ENCODE measurements around the gene IGDCC3. TPM values are rescaled to one million over a fixed set of nuclear protein-coding genes. Genes with fewer than 3 reads are reported as not detected.

IGDCC3 gene
- total and polyA plus RNA-seq, 2 donors (not counting 3 experiments of a cell fraction or from before 2014, with no cell fraction given), result 0.03 TPM; not detected in 1

DNA sequence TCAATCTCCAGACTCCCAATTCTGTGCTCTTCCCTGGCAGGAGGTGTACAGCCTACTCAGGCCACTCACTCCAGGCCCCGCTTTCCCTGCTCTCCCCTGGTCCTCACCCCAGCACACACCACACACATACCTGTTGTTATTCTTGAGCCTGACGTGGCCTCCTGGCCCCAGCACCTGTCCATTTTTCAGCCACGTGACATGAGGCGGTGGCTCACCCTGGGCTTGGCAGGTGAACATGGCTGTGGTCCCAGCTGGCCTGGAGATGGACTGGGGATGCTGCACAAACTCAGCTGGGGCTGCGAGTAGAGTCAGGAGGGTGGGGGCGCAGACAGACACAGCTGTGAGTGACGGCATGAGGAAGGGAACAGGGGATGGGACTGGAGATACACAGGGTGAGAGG lies 46.0 kb downstream of the IGDCC3 start:
- H4K20me1 ChIP-seq (replicated peaks; ENCODE audit: control insufficient read depth, extremely low read depth, insufficient read depth, low read length), result no peaks in the 10 kb centered on the region
- CTCF ChIA-PET, result no interaction called here
- dilution Hi-C loops (cut with MboI; ENCODE audit: extremely low pct_ligation_motif_present, low sequenced_read_pairs) (no loop called here), intact Hi-C loops (cut with micrococcal nuclease) (no loop called here)
- H3K4me3 ChIP-seq (replicated peaks in 1 of 3; ENCODE audit: insufficient read depth in 1 of 3, low read depth in 1 of 3, low read length in 3 of 3), result no peak overlapping the region
- FAIRE-seq (no peak), DNase-seq (ENCODE audit: low read depth, low spot score) (no peak)
- no peak for TF ChIP-seq GATA2 (IDR thresholded peaks at IDR 0.05; ENCODE audit: insufficient read depth, insufficient read length, low read depth, low read length)
- no peak for TF ChIP-seq POLR2A (IDR thresholded peaks at IDR 0.05; ENCODE audit: low read depth, low read length)
- TF ChIP-seq FOS (IDR thresholded peaks at IDR 0.05; ENCODE audit: borderline replicate concordance, insufficient read depth, low read length), result no peak
- no peak for TF ChIP-seq POLR2AphosphoS5 (IDR thresholded peaks at IDR 0.05; ENCODE audit: insufficient read depth, low read depth, low read length)
- no peak for TF ChIP-seq MAX (IDR thresholded peaks at IDR 0.05; ENCODE audit: insufficient read depth, insufficient read length)
- TF ChIP-seq, protein P1, sequence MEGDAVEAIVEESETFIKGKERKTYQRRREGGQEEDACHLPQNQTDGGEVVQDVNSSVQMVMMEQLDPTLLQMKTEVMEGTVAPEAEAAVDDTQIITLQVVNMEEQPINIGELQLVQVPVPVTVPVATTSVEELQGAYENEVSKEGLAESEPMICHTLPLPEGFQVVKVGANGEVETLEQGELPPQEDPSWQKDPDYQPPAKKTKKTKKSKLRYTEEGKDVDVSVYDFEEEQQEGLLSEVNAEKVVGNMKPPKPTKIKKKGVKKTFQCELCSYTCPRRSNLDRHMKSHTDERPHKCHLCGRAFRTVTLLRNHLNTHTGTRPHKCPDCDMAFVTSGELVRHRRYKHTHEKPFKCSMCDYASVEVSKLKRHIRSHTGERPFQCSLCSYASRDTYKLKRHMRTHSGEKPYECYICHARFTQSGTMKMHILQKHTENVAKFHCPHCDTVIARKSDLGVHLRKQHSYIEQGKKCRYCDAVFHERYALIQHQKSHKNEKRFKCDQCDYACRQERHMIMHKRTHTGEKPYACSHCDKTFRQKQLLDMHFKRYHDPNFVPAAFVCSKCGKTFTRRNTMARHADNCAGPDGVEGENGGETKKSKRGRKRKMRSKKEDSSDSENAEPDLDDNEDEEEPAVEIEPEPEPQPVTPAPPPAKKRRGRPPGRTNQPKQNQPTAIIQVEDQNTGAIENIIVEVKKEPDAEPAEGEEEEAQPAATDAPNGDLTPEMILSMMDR (IDR thresholded peaks at IDR 0.05; ENCODE audit: extremely low read depth in 1 of 2, insufficient read depth in 1 of 2, low read depth in 1 of 2, low read length in 2 of 2), result no peak
- TF ChIP-seq JUN (IDR thresholded peaks at IDR 0.05; ENCODE audit: borderline replicate concordance, insufficient read depth, insufficient read length, low read depth), result no peak
- no peak for TF ChIP-seq EZH2 (IDR thresholded peaks at IDR 0.05; ENCODE audit: borderline replicate concordance, low read depth, low read length, severe bottlenecking)
- no peak for TF ChIP-seq MYC (IDR thresholded peaks at IDR 0.05; ENCODE audit: low read depth, low read length)
- no peak overlapping the region for H3K9ac ChIP-seq (replicated peaks; ENCODE audit: extremely low read depth, insufficient read depth, low read length)
- H3K9me1 ChIP-seq (replicated peaks; ENCODE audit: control insufficient read depth, extremely low read depth, insufficient read depth, low read length), result no peaks in the 10 kb centered on the region
- H3K36me3 ChIP-seq (ENCODE audit: control insufficient read depth in 2 of 2, extremely low read depth in 1 of 2, insufficient read depth in 2 of 2, low read length in 2 of 2), result no peaks in the 10 kb centered on the region
- BruUV-seq (replicated peaks), result no TSS peak
- no peaks in the 10 kb centered on the region for H3K9me3 ChIP-seq (replicated peaks; ENCODE audit: control insufficient read depth, insufficient read depth, low read length)
- no peak overlapping the region for H2AFZ ChIP-seq (ENCODE audit: low read depth, low read length)
- POLR2A ChIA-PET, result no interaction called here
- H3K27ac ChIP-seq (ENCODE audit: insufficient read depth, low read depth, low read length), result no peak overlapping the region
- H3K4me1 ChIP-seq (ENCODE audit: control insufficient read depth, extremely low read depth, insufficient read depth, low read length), result no peaks in the 10 kb centered on the region
- peaks cover 0 to 3% of the 10 kb centered on the region in 2 experiments for H3K27me3 ChIP-seq (ENCODE audit: control insufficient read depth in 2 of 2, insufficient read depth in 2 of 2, low read length in 2 of 2)
- no peak overlapping the region for H3K4me2 ChIP-seq (ENCODE audit: insufficient read depth, low read length)
- no peaks in the 10 kb centered on the region for H3K79me2 ChIP-seq (ENCODE audit: control insufficient read depth, insufficient read depth, low read length)
